HepG2 (cell line): ENCODE results near the gene CPNE1. TPM values are rescaled to one million over a fixed set of nuclear protein-coding genes. Genes with fewer than 3 reads are reported as not detected.
A peak's percentile ranks its signal among the peaks of the same experiment; 100 is the strongest.

Experiments
- ARHGAP35 ChIP-seq: sonication (generic); formaldehyde crosslinking; IDR thresholded peaks from 2 replicates; pipeline ENCODE4 v1.9.0; 2022; ENCODE audit warnings: mild to moderate bottlenecking, inconsistent platforms, moderate library complexity, missing genetic modification reagents, borderline replicate concordance
- ATF5 ChIP-seq: sonication (generic); formaldehyde crosslinking; IDR thresholded peaks from 2 replicates; pipeline ENCODE4 v1.4.0; 2020; ENCODE audit warnings: mild to moderate bottlenecking, low read depth, missing genetic modification reagents
- ESRRA ChIP-seq: sonication (generic); formaldehyde crosslinking; IDR thresholded peaks from 2 replicates; pipeline ENCODE4 v1.5.1; 2020; ENCODE audit warnings: mild to moderate bottlenecking, low read depth, missing genetic modification reagents
- ISL2 ChIP-seq: sonication (generic); formaldehyde crosslinking; IDR thresholded peaks from 2 replicates; pipeline ENCODE4 v1.5.0; 2020; ENCODE audit warnings: missing genetic modification reagents
- KAT7 ChIP-seq: IDR thresholded peaks from 2 replicates; pipeline ENCODE4 v1.6.1; 2018; ENCODE audit warnings: borderline replicate concordance, missing compliant biosample characterization
- PHF5A ChIP-seq: IDR thresholded peaks from one replicate; pipeline ENCODE4 v1.6.1; 2018; ENCODE audit warnings: low read depth, missing genetic modification reagents; ENCODE audit not compliant: unreplicated experiment
- SRY ChIP-seq: sonication (generic); formaldehyde crosslinking; IDR thresholded peaks from 2 replicates; pipeline ENCODE4 v1.8.0; 2022; ENCODE audit warnings: mild to moderate bottlenecking, missing genetic modification reagents
- STAG1 ChIP-seq: sonication (generic); formaldehyde crosslinking; IDR thresholded peaks from 2 replicates; pipeline ENCODE4 v1.4.0; 2020; ENCODE audit warnings: missing genetic modification reagents
- ZNF138 ChIP-seq: sonication (generic); formaldehyde crosslinking; IDR thresholded peaks from 2 replicates; pipeline ENCODE4 v1.5.0; 2020; ENCODE audit warnings: mild to moderate bottlenecking, low read depth, missing genetic modification reagents
- ZNF234 ChIP-seq: sonication (generic); formaldehyde crosslinking; conservative IDR thresholded peaks from 2 replicates; pipeline ENCODE4 v1.5.1; 2020; ENCODE audit warnings: mild to moderate bottlenecking, missing genetic modification reagents
- ZNF407 ChIP-seq: sonication (generic); formaldehyde crosslinking; IDR thresholded peaks from one replicate; pipeline ENCODE4 v1.5.1; 2020; ENCODE audit warnings: mild to moderate bottlenecking, missing genetic modification reagents; ENCODE audit errors: not compliant biosample characterization
- ZNF607 ChIP-seq: sonication (generic); formaldehyde crosslinking; IDR thresholded peaks from 2 replicates; pipeline ENCODE4 v1.5.1; 2020; ENCODE audit warnings: missing genetic modification reagents, mild to moderate bottlenecking, borderline replicate concordance
- ZNF749 ChIP-seq: sonication (generic); formaldehyde crosslinking; IDR thresholded peaks from 2 replicates; pipeline ENCODE4 v1.8.0; 2022; ENCODE audit warnings: mild to moderate bottlenecking, missing genetic modification reagents, moderate library complexity, borderline replicate concordance
- ZNF768 ChIP-seq: sonication (generic); formaldehyde crosslinking; IDR thresholded peaks from 2 replicates; pipeline ENCODE4 v1.4.0; 2020; ENCODE audit warnings: missing genetic modification reagents
- ZNF782 ChIP-seq: sonication (generic); formaldehyde crosslinking; IDR thresholded peaks from 2 replicates; pipeline ENCODE4 v1.4.0; 2020; ENCODE audit warnings: missing genetic modification reagents, mild to moderate bottlenecking, borderline replicate concordance
- ZZZ3 ChIP-seq: sonication (generic); formaldehyde crosslinking; IDR thresholded peaks from 2 replicates; pipeline ENCODE4 v1.4.0; 2020; ENCODE audit warnings: missing genetic modification reagents, mild to moderate bottlenecking, borderline replicate concordance
- polyA plus RNA-seq, 8 experiments: library from polyadenylated mRNA; depleted of rRNA in 3 of 8; stranded (reverse) in 7 of 8; unstranded in 1 of 8; fragments of >200 nt; fragmentation: Illumina TruSeq in 4 of 8; extraction: Trizol in 4 of 8; gene quantifications; 2 replicates each; pipeline versions ENCODE4 v1.2.1 to v1.2.3, GENCODE V29; 2011 to 2016; ENCODE audit warnings: low read depth in 4 of 8, missing spikeins in 1 of 8, mixed read lengths in 1 of 8; ENCODE audit not compliant: insufficient read depth in 1 of 8
- total RNA-seq, 5 experiments: library from RNA; depleted of rRNA; stranded (reverse); fragments of >200 nt; fragmentation: Illumina TruSeq; extraction: Trizol; gene quantifications; 2 replicates each; pipeline ENCODE4 v1.2.3, GENCODE V29; 2016; ENCODE audit warnings: low read depth in 1 of 5
- TF ChIP-seq, protein P1 (sequence below): sonication (generic); formaldehyde crosslinking; IDR thresholded peaks from 2 replicates; pipeline ENCODE4 v1.4.0; 2020; ENCODE audit warnings: missing genetic modification reagents

The CPNE1 gene
- total and polyA plus RNA-seq, 2 of the 13 experiments (the other 11 are each of a cell fraction or from before 2014, with no cell fraction given) = 408 to 431 TPM

DNA sequence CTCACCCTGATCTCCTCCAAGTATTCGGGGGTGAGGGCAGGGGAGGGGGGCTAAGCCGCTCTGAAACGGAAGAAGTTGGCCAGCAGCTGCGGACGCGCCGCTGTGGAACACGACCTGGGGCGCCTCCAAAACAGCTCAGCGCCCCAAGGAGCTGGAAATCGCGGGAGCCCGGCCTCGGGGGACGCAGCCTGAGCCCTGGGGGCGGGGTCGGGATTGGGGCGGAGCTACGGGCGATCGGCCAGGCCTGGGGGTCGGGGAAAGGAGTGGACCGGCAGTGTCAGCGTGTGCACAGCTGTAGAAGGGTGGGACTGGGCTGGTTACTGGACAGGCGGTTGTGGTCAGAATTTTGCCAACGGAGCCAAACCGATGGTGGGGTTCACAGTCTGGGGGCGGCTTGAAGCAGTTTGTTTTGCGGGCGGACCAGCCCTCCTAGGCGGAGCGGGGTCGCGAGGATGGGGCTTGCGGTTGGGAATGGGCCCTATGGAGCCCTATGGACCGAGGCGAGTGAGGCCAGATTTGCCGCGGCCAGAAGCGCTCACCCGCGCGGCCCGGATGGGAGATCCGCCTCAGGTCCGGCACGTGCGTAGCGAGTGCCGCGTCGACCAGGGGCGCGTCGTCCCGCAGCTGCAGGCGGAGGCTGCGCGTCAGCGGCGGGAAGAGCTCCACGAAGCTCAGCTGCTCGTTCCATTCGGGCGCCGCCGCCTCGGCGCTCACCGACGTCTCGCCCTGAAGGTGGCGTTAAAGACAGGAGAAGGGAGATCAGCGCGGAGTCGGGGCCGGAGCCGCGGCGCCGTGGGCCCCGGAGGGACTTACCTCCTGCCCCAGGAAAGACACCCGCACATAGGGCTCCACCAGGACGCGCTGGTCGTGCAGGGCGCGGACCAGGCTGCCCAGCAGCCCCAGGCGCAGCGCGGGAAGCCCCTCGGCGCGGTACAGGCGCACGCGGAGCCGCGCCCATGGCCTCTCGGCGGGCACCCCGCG lies 63.4 kb downstream of the CPNE1 start (continued):
- TF ChIP-seq ZNF407 (CRISPR knock-in tag) (peak; percentile 67), ZZZ3 (0 out of 2 replicates have a peak, but pooled peaks have one; percentile 61), ZNF749 (peak; percentile 79; the same call in 1 of the 2 replicates), ZNF782 (CRISPR knock-in tag) (peak; percentile 91), KAT7 (CRISPR knock-in tag) (no peak), ESRRA (CRISPR knock-in tag) (no peak), STAG1 (CRISPR knock-in tag) (peak; percentile 74), ATF5 (CRISPR knock-in tag) (peak; percentile 84; the same call in 1 of the 2 replicates), ZNF138 (CRISPR knock-in tag) (peak; percentile 55; the same call in 1 of the 2 replicates), ISL2 (no peak), SRY (CRISPR knock-in tag) (no peak), ZNF234 (CRISPR knock-in tag) (0 out of 2 replicates have a peak, but pooled peaks have one; percentile 59), PHF5A (CRISPR knock-in tag) (no peak), ARHGAP35 (CRISPR knock-in tag) (no peak), ZNF768 (CRISPR knock-in tag) (peak; percentile 49; the same call in 1 of the 2 replicates), ZNF607 (peak; percentile 49; the same call in 1 of the 2 replicates)
- TF ChIP-seq, protein P1, sequence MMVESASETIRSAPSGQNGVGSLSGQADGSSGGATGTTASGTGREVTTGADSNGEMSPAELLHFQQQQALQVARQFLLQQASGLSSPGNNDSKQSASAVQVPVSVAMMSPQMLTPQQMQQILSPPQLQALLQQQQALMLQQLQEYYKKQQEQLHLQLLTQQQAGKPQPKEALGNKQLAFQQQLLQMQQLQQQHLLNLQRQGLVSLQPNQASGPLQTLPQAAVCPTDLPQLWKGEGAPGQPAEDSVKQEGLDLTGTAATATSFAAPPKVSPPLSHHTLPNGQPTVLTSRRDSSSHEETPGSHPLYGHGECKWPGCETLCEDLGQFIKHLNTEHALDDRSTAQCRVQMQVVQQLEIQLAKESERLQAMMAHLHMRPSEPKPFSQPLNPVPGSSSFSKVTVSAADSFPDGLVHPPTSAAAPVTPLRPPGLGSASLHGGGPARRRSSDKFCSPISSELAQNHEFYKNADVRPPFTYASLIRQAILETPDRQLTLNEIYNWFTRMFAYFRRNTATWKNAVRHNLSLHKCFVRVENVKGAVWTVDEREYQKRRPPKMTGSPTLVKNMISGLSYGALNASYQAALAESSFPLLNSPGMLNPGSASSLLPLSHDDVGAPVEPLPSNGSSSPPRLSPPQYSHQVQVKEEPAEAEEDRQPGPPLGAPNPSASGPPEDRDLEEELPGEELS = peak; percentile 27; the same call in 1 of the 2 replicates
